G401 (cell line): Measurements from ENCODE around the gene CHTF8. TPM values are rescaled to one million over a fixed set of nuclear protein-coding genes. Genes with fewer than 3 reads are reported as not detected.
"Not testable (repeated sequence)": the region's sequence is repeated elsewhere in the genome, so short reads cannot be mapped to it uniquely, and the experiment has no call there.

ENCODE experiments used
- DNase-seq: peaks from one replicate; pipeline ENCODE4 v3.0.0-alpha.2; 2015; ENCODE audit warnings: low spot score
- in situ Hi-C: cut with HindIII; loops from 2 replicates; pipeline ENCODE4 v1.10.0; 2016; ENCODE audit warnings: low sequenced_read_pairs, mixed read lengths
- total RNA-seq: library from RNA; depleted of rRNA; stranded (reverse); fragments of >200 nt; shearing (Covaris generic); gene quantifications from 2 replicates; pipeline ENCODE4 v1.2.3, GENCODE V29; 2014; rRNA removed

Gene CHTF8, protein sequence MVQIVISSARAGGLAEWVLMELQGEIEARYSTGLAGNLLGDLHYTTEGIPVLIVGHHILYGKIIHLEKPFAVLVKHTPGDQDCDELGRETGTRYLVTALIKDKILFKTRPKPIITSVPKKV
- total RNA-seq = 196 and 268 TPM in 2 replicates

DNA sequence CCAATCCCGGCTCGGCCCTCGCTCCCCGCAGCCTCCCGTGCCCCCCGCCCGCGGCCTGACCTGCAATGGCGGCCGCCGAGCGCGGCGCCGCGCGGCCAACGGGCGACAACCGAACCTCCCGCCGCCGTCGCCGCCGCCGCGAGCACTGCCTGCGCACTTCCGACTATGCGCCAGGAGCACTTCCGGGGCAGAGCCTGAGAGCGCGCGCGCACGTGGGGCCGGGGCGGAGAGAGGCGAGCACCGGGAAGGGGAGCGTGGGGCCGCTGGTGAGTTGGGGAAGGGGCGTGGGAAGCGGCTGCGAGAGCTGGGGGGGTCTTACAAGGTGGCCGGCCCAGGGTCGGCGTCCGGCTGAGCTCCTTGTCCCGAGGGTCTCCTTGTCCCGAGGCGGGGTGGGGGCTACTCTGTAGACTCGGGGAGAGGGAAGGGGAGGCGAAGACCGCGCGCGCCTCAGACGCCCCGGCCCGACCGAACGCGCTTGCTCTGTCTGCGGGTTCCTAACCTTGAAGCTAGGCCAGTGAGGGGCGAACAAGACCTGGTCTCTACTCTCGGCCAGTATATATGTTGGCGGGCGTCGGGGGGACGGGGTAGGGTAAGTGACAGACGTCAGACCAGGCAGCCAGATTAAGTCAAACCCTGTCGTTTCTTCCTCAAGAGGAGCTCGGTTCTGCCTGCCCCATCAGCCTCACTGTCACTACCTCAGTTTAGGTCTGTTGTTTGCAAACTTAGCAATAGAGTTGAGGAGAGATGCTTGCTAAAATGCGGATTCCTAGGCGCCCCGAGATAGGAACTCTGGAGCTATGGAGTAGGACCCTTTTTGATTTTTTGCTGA lies at the start of gene CHTF8, which contains the start of gene UTP4:
Gene CHTF8 (minus strand): TSS at position 165 of the 829 bp plus-strand sequence. CDS start 11,130 bp downstream, outside the sequence.
Gene UTP4 (plus strand): TSS at position 226 of the 829 bp plus-strand sequence. CDS start 811 bp downstream, outside the sequence.
- DNase-seq = peak; percentile 75
- in situ Hi-C loops = no loop called here

DNA sequence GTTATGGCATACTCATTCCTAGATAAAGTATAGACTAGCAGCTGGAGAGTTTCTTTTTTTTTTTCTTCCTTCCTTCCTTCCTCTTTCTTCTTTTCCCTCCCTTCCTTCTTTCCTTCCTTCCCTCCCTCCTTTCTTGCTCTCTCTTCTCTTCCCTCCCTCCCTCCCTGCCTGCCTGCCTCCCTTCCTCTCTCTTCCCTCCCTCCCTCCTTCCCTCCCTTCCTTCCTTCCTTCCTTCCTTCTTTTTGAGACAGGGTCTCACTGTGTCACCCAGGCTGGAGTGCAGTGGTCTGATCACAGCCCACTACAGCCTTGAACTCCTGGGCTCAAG lies 47.6 kb upstream of the CHTF8 start:
- in situ Hi-C loops = no loop called here
- DNase-seq = no peak

DNA sequence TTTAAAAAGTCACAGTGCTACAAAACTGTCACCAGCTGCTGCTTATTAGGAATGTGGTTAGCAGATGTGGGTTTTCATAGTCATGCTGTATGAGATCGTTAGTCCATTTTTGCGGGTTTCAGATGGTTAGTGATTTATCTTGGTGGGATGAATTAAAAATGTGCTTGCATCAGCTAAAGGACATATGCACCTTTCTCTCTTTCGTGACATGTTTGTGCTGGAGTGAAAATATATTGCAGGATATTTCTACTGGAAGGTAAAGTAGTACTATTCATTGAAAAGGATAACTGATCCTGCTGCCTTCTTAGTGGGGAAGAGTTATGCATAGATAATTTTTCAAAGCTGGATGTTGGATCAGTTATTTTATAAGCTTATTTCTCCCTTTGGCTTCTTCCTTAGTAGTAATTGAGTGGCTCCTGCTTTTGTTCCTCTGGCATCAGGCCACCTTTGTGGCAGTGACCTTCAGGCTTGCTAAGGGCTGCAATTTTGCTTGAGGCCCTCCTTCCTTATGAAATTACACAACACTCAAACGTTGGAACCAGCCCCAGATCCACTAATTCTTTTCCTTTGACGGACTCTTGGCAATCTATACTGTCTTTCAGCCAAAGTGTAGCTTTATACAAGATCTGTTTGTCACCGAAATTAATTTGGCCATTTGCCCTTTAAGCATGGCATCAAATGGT lies 47.1 kb upstream of the CHTF8 start:
- peak; percentile 29 for DNase-seq
- in situ Hi-C loops = no loop called here

DNA sequence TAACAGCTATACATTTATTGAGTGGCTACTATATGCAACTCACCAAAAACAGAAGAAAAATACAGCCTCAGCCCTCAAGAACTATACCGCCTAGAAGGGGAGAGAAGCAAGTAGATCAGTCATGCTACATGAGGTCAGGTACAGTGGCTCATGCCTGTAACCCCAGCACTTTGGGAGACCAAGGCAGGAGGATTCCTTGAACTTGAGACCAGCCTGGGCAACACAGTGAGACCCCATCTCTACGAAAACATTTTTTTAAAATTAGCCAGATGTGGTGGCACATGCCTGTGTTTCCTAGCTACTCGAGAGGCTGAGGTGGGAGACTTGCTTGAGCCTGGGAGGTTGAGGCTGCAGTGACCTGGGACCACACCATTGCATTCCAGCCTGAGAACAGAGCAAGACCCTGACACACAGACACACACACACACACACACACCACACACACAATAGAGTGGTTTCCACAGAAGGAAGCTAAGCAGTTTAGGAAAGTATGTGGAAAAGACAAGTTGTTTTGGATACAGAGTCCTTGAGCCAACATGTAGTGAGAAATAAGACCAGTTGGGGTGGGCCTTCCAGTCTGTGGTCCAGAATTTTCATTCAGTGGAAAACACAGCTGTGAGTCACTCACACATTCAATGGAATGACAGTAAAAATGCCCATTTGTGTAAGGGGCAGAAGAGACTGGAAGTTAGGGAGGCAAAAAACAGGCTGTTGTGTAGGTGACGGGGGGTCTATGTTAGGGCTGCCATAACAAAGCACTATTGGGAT lies 43.8 kb upstream of the CHTF8 start:
- DNase-seq = no peak
- in situ Hi-C loops = no loop called here

DNA sequence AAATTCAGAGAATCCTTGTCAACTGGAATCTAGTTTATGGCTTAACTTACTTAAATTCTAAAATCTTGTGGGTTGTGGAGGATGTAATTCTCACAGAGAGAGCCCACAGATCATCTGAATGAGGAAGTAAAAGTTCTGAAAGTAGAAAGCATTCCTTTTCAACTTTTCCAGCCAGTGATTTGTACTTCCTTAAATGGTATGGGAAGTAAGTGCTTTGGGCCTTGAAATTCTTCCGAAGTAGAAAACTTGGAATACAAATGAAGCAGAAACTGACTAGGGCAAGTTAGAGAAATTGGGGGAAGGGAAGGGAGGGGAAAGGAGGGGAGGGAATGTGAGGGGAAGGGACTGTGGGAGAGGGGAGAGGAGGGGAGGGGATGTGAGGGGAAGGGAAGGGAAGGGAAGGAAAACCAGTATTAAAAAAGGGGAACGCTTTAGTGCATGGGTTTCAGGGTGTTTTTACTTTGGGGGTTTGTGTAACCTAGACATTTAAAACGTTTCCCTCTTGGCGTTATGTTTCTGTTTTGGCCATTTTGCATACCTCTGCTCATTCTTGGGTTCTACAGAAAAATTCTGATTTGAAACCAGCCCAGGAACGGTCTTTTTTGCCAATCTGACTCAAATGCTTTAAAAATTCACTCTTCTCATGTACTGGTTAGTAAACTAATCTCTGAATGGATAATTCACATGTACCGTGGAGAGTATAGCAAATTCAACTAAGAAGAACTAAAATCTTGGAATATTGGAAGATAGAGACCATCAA lies 39.1 kb upstream of the CHTF8 start:
- DNase-seq = no peak

DNA sequence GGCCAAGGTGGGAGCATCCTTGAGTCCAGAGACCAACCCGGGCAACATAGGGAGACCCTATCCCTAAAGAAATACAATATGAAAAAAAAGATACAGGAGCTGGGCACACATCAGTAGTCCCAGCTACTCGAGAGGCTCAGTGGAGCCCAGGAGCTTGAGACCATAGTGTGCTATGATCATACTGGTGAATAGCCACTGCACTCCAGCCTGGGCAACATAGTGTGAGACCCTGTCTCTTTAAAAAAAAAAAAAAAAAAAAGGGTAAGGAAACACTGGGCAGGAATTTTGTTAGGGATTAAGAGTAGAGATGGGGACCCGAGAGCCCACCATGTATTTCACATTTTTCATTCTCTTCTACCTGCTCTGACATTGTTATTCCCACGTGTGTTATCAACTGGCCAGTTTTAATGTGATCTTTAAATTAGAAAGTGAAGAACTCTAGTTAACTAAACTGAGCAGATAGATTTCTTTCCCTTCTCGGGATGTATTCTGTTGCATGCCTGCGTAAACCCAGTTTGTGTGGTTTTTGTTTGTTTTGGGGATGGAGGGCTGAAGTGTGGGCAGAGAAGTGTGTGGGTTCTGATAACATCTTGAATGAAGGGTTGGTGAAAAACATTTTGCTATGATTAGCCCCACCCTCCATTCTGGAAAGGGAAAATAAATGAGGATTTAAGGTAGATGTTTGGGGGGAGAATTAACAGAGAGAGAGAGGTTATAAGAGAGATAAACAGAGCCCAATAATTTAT lies 37.4 kb upstream of the CHTF8 start:
- in situ Hi-C loops = no loop called here
- DNase-seq = no peak

More for the DNA sequence above, 39.1 kb upstream of the CHTF8 start:
- in situ Hi-C loops = no loop called here

DNA sequence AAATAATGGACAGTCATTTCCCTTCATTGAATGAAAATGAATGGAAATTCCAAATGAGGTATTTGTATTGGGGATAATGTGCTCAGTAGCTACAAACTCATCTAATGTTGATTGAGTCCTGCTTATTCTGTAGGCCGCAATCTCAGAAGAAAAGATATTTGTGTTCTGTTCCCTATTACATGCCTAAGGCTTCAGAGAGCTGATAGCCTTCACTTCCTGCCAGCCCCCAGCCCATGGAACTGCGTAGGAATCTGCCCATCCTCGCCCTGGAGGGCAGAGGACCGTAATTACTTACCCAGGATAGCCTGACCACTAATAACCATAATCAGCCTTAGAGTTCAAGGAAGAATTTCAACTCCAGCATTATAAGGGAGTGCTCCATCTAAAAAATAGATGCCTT lies 36.7 kb upstream of the CHTF8 start:
- in situ Hi-C loops = no loop called here

DNA sequence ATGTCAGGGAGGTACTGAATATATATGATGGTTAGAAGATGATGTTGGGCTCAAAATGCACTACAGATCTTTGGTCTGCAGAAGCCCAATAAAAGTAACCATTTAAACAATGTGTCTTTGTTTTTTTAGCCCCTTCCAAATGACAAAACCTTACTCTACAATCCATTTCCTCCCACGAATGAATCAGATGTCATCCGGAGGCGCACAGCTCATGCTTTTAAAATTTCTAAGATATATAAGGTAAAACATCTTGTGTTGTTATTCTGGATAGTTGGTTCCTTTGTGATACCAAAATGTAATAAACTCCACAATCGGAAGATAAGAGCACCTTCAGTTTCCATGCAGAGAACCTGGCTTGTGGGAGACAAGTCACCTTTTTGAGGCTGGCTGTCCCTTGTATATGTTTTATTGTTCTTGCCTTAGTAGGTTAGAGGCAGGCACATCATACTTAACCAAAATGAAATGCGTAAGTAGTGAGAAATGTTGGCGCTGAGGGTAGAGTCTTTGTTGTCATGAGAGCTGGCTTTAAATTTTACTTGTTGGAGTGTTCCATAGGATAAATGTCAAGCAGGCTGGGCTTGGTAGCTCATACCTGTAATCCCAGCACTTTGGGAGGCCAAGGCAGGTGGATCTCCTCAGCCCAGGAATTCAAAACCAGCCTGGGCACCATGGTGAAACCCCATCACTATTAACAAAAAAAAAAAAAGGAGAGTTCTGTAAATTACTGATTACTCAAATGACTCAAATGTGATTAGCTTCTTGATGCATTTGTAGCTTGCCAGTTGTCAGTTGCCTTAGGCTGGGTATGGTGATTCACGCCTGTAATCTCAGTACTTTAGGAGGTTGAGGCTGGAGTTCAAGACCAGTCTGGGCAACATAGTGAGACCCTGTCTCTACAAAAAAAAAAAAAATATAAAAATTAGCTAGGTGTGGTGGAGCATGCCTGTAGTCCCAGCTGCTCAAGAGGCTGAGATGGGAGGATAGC lies 34.9 kb upstream of the CHTF8 start:
- no peak for DNase-seq
- in situ Hi-C loops = no loop called here

More for the DNA sequence above, 36.7 kb upstream of the CHTF8 start:
- no peak for DNase-seq

DNA sequence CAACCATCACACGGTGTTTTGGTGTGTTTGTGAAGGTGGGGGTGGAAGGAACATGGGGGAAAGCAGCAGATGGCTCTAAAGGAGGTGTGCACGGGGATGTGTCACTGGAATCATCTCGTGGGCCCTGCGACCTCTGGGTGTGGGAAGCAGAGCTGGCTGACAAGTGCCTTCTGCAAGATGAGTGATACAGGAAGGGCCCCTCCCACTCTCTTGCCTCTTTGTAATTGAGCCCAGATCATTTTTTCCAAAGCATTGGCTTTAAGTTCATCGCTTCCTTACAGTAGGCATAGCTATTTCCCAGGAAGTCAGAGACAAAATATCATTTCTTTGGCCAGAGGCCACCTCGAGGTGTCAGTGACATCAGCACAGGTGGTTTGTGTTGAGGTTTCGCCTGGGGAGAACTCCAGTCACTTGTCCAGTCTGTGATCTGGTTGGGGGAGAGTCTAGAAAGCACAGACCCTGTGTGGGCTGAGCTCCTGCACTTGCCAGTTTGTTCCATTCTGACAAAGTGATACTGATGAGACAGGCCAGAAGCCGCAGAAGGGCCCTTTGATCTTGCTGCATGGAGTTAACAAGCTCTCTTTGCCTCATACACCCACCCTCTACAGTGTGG lies 33.9 kb upstream of the CHTF8 start:
- in situ Hi-C loops = no loop called here
- DNase-seq = no peak

DNA sequence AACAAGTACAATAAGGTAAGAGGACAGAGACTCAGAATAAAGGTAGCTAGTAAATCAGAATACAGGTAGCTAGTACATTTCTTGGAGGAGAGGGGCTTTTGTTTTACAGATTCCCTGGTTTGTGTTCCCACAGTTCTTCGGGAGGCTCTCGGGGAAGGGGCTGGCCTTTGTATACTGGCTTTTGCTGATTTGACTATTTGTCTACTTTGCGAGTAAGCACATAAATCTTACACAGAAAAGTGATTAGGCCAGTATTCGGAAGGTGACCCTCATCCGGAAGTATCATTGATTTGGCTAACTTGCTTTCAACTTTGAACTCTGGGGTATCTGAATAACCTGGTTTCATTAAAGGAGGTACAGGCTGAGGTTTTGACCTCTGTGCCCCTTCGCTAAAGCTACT lies 33.2 kb upstream of the CHTF8 start:
- in situ Hi-C loops = no loop called here
- DNase-seq = no peak

DNA sequence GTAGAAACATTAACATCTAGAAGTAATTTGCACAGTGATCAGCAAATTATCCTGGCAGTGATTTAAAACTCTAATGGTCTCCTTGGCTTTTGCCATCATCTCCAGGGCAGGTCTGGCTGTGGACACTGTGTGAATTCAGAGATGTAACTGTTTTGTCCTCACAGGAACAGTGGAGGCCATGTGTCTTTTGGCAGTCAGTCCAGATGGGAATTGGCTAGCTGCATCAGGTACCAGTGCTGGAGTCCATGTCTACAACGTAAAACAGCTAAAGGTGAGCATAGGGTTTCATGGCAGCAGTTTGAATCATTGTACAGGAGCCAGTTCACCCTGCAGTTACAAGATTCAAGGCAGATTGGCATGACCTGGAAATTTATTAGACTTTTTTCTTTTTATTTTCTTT lies 27.8 kb upstream of the CHTF8 start:
- no peak for DNase-seq
- in situ Hi-C loops = no loop called here

DNA sequence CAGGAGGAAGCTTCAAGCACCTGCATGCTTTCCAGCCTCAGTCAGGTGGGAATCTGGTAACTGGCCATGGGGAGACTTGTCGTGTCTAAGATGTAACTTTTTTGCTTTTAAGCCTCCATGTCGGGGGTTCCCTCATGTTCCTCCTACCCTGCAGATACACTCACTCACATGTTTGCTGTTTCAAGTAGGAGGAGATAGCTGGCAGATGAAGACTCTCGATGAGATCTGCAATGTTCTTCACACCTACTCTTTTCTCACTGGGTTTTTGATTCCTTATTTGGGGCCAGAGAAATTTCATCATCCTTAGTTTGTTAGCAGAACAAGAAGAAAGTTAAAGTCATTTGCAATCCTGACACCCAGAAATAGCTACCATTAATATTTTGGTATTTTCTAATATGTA lies 24.8 kb upstream of the CHTF8 start:
- in situ Hi-C loops = no loop called here
- DNase-seq = no peak

DNA sequence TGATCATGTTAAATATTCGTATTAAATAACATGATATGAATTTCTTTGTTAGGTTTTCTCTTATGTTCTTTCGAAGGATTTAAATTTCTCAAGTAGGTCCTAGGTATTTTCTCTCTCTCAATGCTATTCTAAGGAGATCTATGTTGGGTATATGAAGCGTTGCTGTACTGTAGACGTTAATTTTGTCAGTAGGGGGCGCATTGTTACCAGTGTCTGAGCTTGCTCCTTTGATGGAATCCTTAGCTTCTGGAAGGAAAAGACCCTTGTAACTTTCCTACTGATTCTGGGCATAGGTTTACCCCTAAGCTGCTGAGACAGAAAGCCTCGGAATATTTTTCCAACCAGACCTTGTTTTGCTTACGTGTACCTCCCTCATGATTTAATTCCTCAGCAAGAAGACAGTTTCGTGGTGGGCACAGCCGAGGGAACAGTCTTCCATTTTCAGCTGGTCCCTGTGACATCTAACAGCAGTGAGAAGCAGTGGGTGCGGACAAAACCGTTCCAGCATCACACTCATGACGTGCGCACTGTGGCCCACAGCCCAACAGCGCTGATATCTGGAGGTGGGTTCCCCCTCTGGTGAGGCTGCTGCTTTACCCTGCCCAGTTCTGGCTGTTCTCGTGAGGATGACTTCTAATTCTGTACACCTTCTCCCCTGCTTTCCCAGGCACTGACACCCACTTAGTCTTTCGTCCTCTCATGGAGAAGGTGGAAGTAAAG lies 17.9 kb upstream of the CHTF8 start:
- DNase-seq = peak; percentile 71
- in situ Hi-C loops = no loop called here

DNA sequence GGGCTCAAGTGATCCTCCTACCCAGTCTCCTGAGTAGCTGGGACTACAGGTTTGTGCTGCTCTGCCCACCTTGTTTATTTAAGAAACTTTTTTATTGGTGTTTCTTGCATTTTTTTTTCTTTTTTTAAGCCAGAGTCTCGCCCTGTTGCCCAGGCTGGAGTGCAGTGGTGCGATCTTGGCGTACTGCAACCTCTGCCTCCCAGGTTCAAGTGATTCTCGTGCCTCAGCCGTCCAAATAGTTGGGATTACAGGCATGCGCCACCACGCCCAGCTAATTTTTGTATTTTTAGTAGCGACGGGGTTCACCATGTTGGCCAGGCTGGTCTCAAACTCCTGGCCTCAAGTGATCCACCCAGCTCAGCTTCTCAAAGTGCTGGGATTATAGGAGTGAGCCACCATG lies 17.2 kb upstream of the CHTF8 start:
- in situ Hi-C loops, DNase-seq: not testable (repeated sequence)

DNA sequence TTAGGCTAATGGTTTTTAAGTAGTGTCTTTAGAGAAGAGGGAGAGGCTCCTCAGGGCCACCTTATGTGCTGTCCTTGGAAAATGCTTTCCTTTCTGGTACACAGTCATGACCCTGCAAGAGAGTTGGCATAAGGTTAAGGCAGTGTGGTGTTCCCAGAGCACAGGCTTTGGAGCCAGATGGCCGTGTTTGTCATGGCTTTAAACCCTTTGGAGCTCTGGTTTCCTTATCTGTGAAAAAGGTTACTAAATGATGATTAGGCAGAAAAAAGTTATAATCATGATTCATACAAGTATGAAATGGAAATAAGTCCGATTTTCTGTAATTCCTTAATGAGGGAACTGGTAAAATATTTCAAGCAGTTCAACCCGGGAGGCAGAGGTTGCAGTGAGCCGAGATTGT lies 13.3 kb upstream of the CHTF8 start:
- in situ Hi-C loops = no loop called here
- no peak for DNase-seq

DNA sequence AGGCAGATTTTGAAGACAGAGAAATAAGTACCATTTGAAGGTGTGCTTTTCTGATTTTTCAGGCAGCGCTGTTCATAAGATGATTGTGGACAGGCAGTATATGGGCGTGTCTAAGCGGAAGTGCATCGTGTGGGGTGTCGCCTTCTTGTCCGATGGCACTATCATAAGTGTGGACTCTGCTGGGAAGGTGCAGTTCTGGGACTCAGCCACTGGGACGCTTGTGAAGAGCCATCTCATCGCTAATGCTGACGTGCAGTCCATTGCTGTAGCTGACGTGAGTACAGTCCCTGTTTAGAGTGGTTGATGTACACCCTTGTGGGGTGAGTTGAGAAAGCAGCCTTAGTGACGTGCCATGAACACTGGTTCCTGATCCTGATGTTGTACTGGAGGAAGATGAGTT lies 10.7 kb upstream of the CHTF8 start:
- no peak for DNase-seq
- in situ Hi-C loops = no loop called here
